HG02943 (cell line): Measurements from ENCODE around the gene SNAP91.
"Not testable (repeated sequence)": the region's sequence is repeated elsewhere in the genome, so short reads cannot be mapped to it uniquely, and the experiment has no call there.

Experiments used
- ATAC-seq: cut with Tn5 transposase; IDR thresholded peaks from one replicate; pipeline ENCODE4 v1.9.1; 2021; ENCODE audit warnings: mild to moderate bottlenecking, low read depth, moderate library complexity; ENCODE audit not compliant: unreplicated experiment

The SNAP91 gene

GRCh38 chr6:83556871-83557270, 152.0 kb downstream of the SNAP91 start:
- no peak for ATAC-seq

GRCh38 chr6:83551748-83552147, 157.2 kb downstream of the SNAP91 start:
- not testable (repeated sequence) for ATAC-seq

GRCh38 chr6:83550482-83550881, 158.4 kb downstream of the SNAP91 start:
- ATAC-seq = not testable (repeated sequence)

- ATAC-seq = no peak
Measured at GRCh38 chr6:83546636-83547035, 162.3 kb downstream of the SNAP91 start.

- ATAC-seq = no peak
Measured at GRCh38 chr6:83539678-83540077, 169.2 kb downstream of the SNAP91 start.

- no peak for ATAC-seq
Measured at GRCh38 chr6:83536647-83537589, 172.0 kb downstream of the SNAP91 start.

GRCh38 chr6:83536034-83536646, 172.8 kb downstream of the SNAP91 start:
- no peak for ATAC-seq

- ATAC-seq = no peak
Measured at GRCh38 chr6:83518816-83519480, 190.0 kb downstream of the SNAP91 start.

GRCh38 chr6:83517500-83517899, 191.4 kb downstream of the SNAP91 start:
- ATAC-seq = no peak

- no peak for ATAC-seq
Measured at GRCh38 chr6:83514866-83515466, 193.9 kb downstream of the SNAP91 start.

GRCh38 chr6:83514466-83514865, 194.4 kb downstream of the SNAP91 start:
- no peak for ATAC-seq

GRCh38 chr6:83511901-83512681, 196.8 kb downstream of the SNAP91 start, which contains the start of gene PRSS35:
TSS of gene PRSS35 (plus strand) at chr6:83512534. CDS start at chr6:83523442, 10,908 bp downstream.
- ATAC-seq = peak; percentile 59

GRCh38 chr6:83511266-83511665, 197.6 kb downstream of the SNAP91 start:
- no peak for ATAC-seq

GRCh38 chr6:83510791-83511190, 198.1 kb downstream of the SNAP91 start:
- ATAC-seq = no peak

- ATAC-seq = no peak
Measured at GRCh38 chr6:83509441-83509840, 199.5 kb downstream of the SNAP91 start.

- no peak for ATAC-seq
Measured at GRCh38 chr6:83505356-83505755, 203.5 kb downstream of the SNAP91 start.
